Measurements from ENCODE around the gene CACNB4.
A peak's percentile ranks its signal among the peaks of the same experiment; 100 is the strongest.
"Not testable (repeated sequence)": the region's sequence is repeated elsewhere in the genome, so short reads cannot be mapped to it uniquely, and the experiment has no call there.

The CACNB4 gene

DNA sequence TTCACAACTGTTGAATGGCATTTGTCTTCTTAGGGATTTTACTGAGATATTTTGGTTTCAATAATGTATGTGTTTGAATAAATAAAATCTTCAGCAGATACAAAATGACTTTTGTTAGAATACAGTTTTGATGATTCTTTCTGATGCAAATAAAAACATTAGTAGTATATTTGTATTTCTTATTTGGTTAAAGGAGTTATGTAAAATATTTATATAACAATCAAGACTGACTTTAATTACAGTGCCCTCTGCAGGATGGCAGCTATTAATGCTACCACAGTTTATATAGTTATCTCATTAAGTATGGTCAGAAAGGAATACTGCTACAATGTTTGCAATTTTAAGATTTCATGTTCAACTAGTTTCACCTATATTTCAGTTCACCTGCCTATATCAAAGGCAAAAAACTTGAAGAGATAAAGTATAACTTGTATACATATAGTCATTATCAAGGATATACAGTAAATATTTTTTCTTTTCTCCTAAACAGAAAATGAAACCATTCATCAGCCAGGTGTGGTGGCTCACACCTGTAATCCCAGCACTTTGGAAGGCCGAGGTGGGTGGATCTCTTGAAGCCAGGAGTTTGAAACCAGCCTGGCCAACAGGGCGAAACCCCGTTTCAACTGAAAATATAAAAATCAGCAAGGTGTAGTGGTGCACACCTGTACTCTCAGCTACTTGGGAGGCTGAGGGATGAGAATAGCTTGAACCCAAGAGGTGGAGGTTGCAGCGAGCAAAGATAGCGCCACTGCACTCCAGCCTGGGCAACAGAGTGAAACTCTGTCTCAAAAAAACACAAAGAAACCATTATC is 290.4 kb downstream of the CACNB4 start:
- peak; percentile 4 for DNase-seq

DNA sequence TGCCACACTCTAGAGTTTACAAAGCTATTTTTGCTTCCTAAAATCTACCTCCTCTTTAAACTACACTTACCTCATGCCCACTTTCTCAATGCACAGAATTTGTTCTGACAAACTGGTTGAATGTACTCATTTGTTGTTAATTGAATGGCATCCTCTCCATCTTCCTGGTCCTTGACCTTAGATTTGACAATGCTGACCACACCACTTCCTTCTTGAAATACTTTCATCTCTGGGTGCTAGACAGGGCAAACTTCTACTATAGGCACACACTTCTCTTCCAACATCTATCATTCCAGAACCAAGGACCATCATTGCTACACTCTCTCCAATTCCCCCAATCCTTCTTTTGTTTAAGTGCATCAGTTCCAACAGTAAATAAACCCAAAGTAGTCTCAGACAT is 292.9 kb downstream of the CACNB4 start:
- no peak for DNase-seq

DNA sequence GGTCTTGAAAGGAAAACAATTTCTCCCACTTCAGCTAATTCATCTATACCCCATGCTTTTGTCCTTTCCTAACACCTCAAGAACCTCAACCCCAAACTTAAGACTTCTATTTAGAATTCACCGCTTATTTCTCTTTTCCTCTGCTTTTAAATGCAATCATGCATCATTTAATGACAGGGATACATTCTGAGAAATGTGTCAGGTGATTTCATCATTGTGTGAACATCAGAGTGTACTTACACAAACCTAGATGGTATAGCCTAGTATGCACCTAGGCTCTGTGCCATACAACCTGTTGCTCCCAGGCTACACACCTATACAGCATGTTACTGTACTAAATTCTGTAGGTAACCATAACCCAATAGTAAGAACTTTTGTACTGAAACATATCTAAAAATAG is 293.5 kb downstream of the CACNB4 start:
- no peak for DNase-seq

DNA sequence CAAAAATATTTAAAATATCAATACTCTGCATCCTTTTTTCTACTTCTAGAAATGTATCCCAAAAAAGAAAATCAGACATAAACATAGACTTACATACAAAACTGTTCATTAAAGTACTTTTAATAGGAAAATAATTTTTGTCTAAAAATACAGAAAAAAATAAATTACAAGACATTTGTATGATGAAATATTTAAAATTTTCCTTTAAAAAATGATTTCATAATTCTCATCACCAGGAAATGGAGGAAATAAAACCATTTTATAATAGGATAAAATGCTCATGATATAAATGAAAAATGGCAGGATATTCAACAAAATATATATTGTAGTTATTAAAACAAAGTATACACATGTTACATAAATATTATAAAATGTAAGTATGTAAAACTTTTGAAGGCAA is 295.0 kb downstream of the CACNB4 start:
- DNase-seq: no peak

DNA sequence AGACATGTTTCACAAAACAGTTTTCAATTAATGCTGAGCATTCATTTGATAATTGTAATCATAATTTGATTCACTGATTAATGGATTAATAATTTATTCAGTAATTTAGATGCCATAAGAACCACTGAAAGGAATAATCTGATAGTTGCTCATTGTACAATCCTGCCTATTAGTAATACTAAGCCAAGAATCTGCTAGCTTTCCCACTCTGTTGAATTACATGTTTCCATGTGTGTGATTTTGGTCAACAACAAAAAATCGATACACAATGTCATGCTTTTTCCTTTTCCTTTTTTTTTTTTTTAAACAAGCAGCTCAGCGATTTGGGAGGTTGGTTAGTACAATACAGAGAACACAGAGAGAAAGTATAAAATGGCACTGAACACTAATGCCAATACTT is 296.5 kb downstream of the CACNB4 start:
- no peak for DNase-seq

DNA sequence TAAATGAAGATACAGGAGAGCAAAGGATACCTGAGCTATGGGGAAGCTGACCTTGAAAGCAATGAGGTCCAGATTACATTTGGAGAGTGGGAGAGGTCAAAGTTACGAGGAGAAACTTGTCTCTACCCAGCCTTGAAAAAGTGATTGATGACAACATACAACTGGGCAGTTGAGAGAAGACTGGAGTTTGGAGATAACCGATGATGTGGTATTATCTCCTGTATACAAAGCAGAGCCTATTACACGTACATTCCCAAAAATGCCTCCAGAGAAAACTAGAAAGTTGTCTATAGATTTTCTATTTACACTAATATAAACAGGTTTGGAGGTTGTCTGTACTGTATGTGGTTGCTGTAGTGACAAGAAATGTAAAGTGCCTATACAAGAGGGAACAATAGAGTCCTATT is 299.0 kb downstream of the CACNB4 start:
- no peak for DNase-seq

DNA sequence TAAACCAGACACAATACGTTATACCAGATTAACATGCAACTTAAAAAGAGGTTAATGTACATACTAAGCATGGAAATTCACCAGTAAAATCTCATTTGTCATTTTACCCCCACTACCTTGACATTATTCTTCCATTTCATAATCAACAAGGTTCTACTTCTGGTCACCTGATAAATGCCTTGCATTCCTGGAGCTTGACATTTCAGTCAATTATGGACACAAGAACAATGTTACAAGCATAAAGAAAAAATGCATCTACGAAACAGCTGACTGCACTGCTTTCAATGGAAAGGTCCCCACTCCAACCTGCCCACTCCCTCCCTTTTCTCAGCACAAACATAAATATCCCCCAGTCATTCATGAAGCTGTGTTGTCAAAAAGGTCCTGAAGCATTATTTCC is 302.1 kb downstream of the CACNB4 start:
- DNase-seq: no peak

DNA sequence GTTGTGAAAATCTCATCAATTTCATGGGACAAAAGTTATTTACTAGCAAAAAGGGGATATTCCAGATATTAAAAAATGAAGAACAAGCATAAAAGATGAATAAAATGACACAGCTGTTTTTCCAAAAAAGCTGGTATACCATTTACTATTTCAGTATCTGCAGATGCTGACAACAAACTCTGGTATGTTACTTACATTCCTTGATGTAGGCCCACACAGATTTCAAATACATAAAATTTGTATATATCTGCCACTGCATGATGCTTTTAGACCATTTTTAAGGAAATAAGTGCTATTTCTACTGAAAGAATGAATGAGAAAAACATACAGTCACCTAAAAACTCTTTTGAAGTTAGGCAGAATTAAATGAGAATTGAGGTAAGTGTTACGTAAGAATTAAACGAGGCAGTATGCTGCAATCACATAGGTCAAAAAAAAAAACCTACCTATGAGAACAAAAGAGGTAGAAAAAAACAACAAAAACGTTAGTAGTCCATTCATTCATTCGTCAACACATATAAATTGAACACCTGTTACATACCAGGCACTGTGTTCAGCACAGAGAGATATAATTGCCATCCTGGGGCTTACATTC is 303.1 kb downstream of the CACNB4 start:
- DNase-seq: peak; percentile 38

DNA sequence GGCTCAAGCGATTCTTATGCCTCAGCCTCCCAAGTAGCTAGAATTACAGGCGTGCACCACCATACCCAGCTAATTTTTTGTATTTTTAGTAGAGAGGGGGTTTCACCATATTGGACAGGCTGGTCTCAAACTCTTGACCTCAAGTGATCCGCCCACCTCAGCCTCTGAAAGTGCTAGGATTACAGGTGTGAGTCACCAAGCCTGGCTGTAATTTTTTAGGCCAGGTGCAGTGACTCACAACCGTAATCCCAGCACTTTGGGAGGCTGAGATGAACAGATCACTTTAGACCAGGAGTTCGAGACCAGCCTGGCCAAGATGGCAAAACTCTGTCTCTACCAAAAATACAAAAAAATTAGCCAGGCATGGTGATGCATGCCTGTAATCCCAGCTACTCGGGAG is 304.4 kb downstream of the CACNB4 start:
- DNase-seq: not testable (repeated sequence)

DNA sequence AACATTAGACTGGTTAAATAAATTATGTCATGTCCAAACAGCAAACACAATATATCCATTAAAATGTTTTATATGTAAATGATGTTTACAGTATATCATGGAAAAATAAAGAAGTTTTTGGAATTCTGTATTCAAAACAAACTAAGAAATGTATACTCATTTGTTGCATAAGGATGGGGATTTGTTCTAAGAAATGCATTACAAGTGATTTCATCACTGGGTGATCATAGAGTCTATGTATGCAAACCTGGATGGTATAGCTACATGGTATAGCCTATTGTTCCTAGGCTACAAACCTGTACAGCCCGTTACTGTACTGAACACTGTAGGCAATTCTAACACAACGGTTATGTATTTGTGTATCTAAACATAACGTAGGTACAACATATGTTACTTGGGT is 305.7 kb downstream of the CACNB4 start:
- DNase-seq: no peak

DNA sequence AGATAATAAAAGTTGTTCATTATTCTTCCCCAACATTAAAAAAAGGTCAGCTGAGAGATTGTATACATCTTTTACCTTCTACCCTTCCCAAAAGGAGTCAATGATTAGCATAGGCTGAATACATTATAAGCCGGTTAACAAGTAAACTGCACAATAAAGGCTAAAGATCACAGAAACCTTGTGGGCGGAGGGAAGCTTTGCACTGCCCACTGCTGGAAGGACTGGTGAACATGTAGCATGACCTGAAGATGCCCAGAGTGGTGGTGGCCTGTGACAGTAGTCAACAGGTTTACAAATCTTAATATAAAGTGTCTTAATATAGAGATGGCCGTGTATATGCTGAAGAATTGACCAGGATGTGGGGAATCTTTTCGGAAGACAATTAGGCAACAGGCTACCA is 306.3 kb downstream of the CACNB4 start:
- no peak for DNase-seq

DNA sequence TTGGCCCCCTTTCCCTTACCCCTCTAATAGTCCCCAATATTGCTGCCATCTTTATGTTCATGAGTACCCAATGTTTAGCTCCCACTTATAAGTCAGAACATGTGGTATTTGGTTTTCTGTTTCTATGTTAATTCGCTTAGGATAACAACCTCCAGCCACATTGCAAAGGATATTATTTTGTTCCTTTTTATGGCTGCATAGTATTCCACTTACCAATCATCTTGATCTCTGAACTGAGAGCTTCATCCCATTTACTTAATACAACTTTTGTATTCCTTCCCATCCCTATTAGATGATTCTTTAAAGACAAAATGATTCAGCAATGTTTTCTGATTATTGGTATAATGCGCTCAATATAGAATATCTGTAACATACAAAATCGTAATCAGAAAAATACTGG is 307.3 kb downstream of the CACNB4 start:
- no peak for DNase-seq

DNA sequence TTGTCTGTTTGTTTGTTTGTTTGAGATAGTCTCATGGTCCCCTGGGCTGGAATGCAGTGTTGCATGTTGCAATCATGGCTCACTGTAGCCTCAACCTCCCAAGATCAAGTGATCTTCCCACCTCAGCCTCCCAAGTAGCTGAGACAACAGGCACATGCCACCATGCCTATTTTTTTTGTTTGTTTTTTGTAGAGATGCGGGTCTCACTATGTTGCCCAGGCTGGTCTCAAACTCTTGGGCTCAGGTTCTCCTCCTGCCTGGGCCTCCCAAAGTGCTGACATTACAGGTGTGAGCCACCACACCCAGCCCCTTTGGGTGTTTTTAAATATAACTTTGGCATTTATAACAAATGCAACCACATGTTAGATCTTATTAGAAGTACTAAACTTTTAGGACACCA is 308.2 kb downstream of the CACNB4 start:
- DNase-seq: no peak

DNA sequence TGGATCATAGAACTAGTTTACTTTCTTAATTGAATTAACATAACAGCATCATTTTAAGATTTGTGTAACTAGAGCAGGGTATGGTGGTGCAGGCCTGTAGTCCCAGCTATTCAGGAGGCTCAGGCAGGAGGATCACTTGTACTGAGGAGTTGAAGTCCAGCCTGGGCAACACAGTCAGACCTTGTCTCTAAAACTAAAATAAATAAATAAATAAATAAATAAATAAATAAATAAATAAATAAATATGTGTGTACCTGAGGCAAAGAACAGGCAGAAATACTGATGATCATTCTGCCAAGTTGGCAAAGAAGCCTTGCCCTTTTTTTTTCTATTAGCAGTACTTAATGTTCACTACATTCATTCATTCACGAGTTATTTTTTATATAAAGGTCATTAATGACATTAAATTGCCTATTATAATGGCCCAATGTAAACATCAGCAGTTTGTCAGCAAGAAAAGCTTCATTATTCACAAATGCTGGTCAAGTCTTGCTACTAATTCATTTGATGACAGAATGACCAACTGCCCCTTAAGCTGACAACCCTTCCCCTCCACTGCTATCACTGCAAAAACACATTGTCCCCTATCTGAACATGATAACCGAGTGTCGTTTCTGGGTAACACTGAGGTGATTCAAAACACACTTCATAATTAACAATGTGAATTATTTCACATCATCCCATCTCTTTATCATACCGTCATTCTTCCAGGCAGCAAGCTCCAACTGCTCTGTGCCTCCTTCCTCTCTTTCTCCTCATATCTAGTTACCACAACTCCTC is 309.6 kb downstream of the CACNB4 start:
- no peak for DNase-seq

DNA sequence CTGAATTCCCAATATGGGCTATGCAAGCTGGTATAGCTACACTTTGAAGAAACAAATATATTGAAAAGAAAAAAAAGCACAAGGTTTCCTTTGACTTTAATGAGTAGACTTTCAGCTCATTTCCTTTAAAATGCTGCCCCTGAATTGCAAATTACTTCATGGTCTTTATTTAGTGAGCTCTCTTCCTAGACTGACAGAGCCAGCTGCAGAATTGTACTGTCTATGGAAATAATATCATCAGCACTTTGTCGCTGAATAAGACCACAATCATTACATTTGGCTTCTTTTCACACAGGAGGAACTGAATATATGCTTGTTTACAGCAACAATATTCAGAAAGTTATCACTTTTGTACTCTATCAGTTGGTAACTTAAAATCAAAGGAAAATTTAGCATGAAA is 312.4 kb downstream of the CACNB4 start:
- no peak for DNase-seq

DNA sequence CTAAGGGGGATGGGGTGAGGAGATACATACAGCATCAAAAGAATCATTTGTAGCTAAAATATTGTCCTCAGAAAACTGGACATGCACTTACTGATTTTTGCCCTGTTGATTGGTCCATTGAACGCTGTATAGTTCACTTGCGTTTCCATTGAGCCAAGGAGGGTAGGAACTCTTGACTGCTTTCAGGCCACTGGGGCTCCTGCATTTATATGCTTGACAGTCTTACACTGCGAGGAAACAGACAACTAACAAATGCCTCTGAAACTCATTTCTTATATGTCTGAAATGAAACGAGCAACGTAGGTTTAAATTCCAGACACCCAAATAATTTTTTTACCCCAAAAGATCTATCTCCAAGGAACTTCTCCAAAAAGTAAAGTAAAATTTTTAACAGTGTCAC is 312.8 kb downstream of the CACNB4 start:
- DNase-seq: no peak

DNA sequence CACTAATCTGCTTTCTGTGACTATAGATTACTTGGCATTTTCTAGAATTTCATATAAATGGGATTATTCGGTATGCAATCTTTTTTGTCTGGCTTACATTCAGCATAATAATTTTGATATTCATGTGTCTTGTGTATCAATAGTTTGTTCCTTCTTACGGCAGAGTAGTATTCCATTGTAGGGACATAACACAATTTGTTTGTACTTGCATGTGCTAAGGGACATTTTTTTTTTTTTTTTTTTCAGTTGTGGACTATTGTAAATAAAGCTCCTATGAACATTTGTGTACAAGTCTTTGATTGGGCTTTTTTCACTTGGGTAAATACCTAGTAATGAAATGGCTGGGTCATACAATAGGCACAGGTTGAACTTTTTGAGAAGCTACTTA is 315.7 kb downstream of the CACNB4 start:
- DNase-seq: no peak

Measured in NCI-H69 (cell line).